Thyroid gland (tissue), 4 donors: ENCODE data around the gene CRIP1. TPM values are rescaled to one million over a fixed set of nuclear protein-coding genes. Genes with fewer than 3 reads are reported as not detected.

ENCODE experiments used
- DNase-seq, 2 donors: peaks; one replicate each; pipeline ENCODE4 v3.0.0-alpha.2; 2019
- H3K27ac ChIP-seq, 3 donors: fragments of 200-600 bp; sonication (generic); 1 replicate in 2 of 3; 2 replicates in 1 of 3; pipeline ENCODE4 v1.5.1; 2016 to 2019; ENCODE audit warnings: mild to moderate bottlenecking in 1 of 3, moderate library complexity in 1 of 3
- H3K27me3 ChIP-seq: fragments of 200-600 bp; sonication (generic); one replicate; pipeline ENCODE4 v1.5.1; 2019
- H3K36me3 ChIP-seq, 2 donors: fragments of 200-600 bp; sonication (generic); one replicate each; pipeline ENCODE4 v1.5.1; 2016 to 2019
- H3K4me1 ChIP-seq, 2 donors: fragments of 200-600 bp; sonication (generic); one replicate each; pipeline ENCODE4 v1.5.1; 2017 to 2019
- H3K4me3 ChIP-seq, 3 donors: fragments of 200-600 bp; sonication (generic); replicated peaks in 1 of 3; 1 replicate in 2 of 3; 2 replicates in 1 of 3; pipeline ENCODE4 v1.5.1; 2016; ENCODE audit warnings: mild to moderate bottlenecking in 1 of 3
- H3K9me3 ChIP-seq: fragments of 200-600 bp; sonication (generic); one replicate; pipeline ENCODE4 v1.5.1; 2017
- CTCF ChIP-seq, 6 experiments: fragments of 200-600 bp in 3 of 6; fragments of 450-650 bp in 3 of 6; sonication (generic) in 3 of 6; IDR thresholded peaks; one replicate each; pipeline ENCODE4 v1.5.1; 2016 to 2019; ENCODE audit warnings: antibody characterized with exemption in 6 of 6, mild to moderate bottlenecking in 2 of 6, inconsistent platforms in 1 of 6, moderate library complexity in 1 of 6
- POLR2A ChIP-seq, 2 donors: fragments of 450-650 bp; IDR thresholded peaks; one replicate each; pipeline ENCODE4 v1.6.1; 2017; ENCODE audit warnings: antibody characterized with exemption in 2 of 2, mild to moderate bottlenecking in 2 of 2, moderate library complexity in 1 of 2
- WGBS, 2 donors: methylation state at CpG; one replicate each; pipeline ENCODE4 v1.1.5; 2017; 5-methylcytosine and 5-hydroxymethylcytosine counted together
- intact Hi-C: fragments of 100-400 bp; cut with DNase I; formaldehyde crosslinking; loops from one replicate; pipeline ENCODE4 v1.15.1; 2023
- total RNA-seq, 4 donors: library from RNA; depleted of rRNA; stranded (reverse); fragments of >200 nt; gene quantifications; one replicate each; pipeline ENCODE4 v1.2.3, GENCODE V29; 2016

Gene CRIP1
- total RNA-seq, 4 donors from 2014 or later, result 6.0 to 30.8 (median 18.5) TPM

DNA sequence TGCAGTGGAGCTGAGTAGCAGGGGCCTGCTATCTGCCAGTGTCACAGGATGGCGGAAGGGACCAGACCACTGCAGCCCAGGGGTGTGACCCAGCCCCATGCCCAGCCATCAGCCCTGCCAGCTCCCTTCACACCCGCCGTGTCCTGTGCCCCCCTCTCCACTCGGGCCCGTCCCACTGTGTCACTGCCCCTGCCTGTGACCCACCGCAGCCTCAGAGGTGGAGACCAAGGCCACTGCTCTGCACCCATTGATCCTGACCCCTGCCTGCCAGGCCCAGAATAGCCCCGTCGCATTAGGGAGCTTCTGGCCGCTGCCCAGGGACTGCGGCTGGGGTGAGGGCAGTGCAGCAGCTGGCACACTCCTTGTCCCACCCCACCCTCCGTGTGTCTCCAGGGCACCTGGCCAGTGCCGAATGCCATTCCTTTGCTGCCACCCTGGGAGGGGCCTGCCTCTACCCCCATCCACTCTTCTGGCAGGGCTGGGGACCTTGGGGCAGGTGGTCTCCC is 14.1 kb upstream of the CRIP1 start:
- intact Hi-C loops, result loop anchor here (10.0 kb wide), 1 partner anchor 398 kb away; no protein-coding TSS in a partner anchor
- 45 to 51% methylated on average over 10 to 12 of the region's 12 CpGs for WGBS, 2 donors
- peak; percentile 88 to 89 for DNase-seq
- Histone ChIP-seq H3K4me3 (no peak overlapping the region), H3K9me3 (no peaks in the 10 kb centered on the region), H3K4me1 (peaks cover 78% of the 10 kb centered on the region in 2 donors), H3K27ac (peak overlapping the region; percentile 67 to 87 (median 83)), H3K27me3 (no peaks in the 10 kb centered on the region), H3K36me3 (no peaks in the 10 kb centered on the region)
- TF ChIP-seq POLR2A (IDR thresholded peaks at IDR 0.05) (no peak), CTCF (IDR thresholded peaks at IDR 0.05) (peak in 3 of 6 experiments; percentile 33 to 40 (median 40))

DNA sequence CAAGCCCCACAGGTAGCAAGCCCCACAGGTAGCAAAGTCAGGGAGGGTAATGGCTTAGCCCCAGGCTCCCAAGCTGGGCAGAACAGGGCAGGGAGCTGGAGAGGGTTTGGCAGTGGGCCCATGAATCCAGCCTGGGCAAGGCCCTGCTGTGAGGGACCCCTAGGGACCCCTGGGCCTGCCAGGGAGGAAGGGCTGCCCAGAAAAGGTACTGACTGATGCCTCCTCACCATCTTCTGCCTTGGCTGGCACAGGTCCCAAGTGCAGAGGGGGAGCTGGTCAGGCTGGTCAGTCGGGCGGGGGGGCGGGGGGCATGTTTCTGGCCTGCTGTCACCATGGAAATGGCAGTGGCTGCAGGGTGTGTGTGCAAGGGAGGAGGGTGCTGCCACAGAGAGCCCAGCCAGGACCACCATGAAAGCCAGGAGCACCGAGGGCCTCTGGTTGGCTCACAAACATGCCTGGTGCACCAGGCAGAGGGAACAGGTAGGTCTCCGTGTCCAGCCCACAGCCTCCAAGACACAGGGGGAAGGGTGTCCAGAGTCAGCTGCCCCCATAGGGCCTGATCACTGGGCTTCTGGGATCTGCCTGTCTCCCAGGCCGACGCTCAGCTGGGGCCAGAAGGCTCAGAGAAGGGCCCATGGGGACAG is 13.5 kb upstream of the CRIP1 start:
- intact Hi-C loops, result loop anchor here (10.0 kb wide), 1 partner anchor 398 kb away; no protein-coding TSS in a partner anchor
- TF ChIP-seq POLR2A (IDR thresholded peaks at IDR 0.05) (no peak), CTCF (IDR thresholded peaks at IDR 0.05) (no peak)
- Histone ChIP-seq H3K36me3 (no peaks in the 10 kb centered on the region), H3K27ac (peak overlapping the region; percentile 67 to 87 (median 83)), H3K27me3 (no peaks in the 10 kb centered on the region), H3K9me3 (no peaks in the 10 kb centered on the region), H3K4me1 (peaks cover 72 to 73% of the 10 kb centered on the region in 2 donors), H3K4me3 (peak overlapping the region in 1 of 3 donors; percentile 52)
- 0 to 40% methylated on average over 1 to 2 of the region's 7 CpGs for WGBS, 2 donors
- peak; percentile 87 for DNase-seq

DNA sequence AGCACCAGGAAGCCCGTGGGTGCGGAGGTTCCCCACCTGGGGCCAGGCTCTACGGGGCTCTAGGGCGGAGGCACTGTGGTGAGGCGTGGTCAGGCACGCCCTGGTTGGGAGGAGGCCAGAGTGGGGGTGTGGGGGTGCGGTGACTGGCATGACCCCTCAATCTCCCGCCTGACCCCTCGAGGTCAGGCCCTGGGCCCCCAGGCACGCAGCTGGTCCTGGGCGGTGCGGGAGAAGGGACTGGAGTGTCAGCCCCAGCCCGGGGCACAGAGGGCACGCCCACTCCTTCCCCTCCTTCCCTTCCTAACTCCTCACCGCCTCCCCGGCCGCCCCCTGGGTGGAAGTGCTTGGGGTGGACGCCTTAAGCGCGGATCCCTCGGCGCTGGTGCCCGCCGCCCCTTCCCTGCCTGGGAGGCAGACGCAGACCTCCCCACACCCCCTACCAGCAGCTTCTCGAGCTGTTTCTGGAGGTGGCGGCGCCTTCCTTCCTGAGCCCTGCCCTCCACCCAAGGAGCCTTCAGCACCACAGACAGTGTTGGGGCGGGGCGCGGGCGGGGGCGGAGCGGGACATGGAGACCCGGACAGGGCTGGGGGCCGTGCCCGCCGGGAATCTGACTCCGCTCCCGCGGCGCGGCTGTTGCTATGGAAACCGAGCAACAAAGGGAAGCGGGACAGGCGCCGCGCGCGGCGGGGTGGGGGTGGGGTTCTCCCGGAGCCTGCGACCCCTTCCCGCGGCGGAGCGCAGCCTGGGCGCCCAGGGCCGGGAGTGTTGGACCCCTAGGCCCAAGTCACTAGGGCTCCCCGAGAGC is 12.8 kb upstream of the CRIP1 start:
- no peaks in the 10 kb centered on the region for H3K27me3 ChIP-seq
- peak; percentile 97 to 99 for DNase-seq
- TF ChIP-seq POLR2A (IDR thresholded peaks at IDR 0.05), result peak in 1 of 2 donors; percentile 7
- TF ChIP-seq CTCF (IDR thresholded peaks at IDR 0.05), result no peak
- peak overlapping the region; percentile 67 to 87 (median 83) for H3K27ac ChIP-seq
- no peaks in the 10 kb centered on the region for H3K36me3 ChIP-seq
- H3K9me3 ChIP-seq, result no peaks in the 10 kb centered on the region
- peaks cover 65 to 66% of the 10 kb centered on the region in 2 donors for H3K4me1 ChIP-seq
- peak overlapping the region in 1 of 3 donors; percentile 52 for H3K4me3 ChIP-seq
- WGBS, 2 donors, result 0 to 3% methylated on average over 12 to 26 of the region's 60 CpGs
- intact Hi-C loops, result loop anchor here (10.0 kb wide), 1 partner anchor 399 kb away; no protein-coding TSS in a partner anchor

GRCh38 chr14:105474483-105475268 is 12.0 kb upstream of the CRIP1 start, which contains the start of gene CRIP2:
TSS of gene CRIP2 (plus strand) at chr14:105474821. CDS start at chr14:105474863, 42 bp downstream.
- Histone ChIP-seq H3K9me3 (no peaks in the 10 kb centered on the region), H3K4me1 (peaks cover 58% of the 10 kb centered on the region in 2 donors), H3K27ac (peak within 1 kb of the TSS; percentile 79 to 94 (median 92)), H3K27me3 (no peaks in the 10 kb centered on the region), H3K36me3 (peaks cover 4 to 5% of the 10 kb centered on the region in 2 donors), H3K4me3 (peak within 1 kb of the TSS; percentile 69 to 91 (median 72))
- peak; percentile 51 to 64 for TF ChIP-seq POLR2A (IDR thresholded peaks at IDR 0.05)
- TF ChIP-seq CTCF (IDR thresholded peaks at IDR 0.05), result no peak
- intact Hi-C loops, result loop anchor here (10.0 kb wide), 1 partner anchor 400 kb away; no protein-coding TSS in a partner anchor
- 4% methylated on average over 5 of the region's 118 CpGs; no CpG with 5 or more reads in 1 of the 2 donors for WGBS, 2 donors
- DNase-seq, result peak; percentile 59 to 66
